NT2/D1 (cell line): ENCODE data around the gene ZNF580.

Experiments used
- DNase-seq: peaks from one replicate; pipeline ENCODE4 v3.0.0-alpha.2; 2011; ENCODE audit warnings: low read depth, low spot score
- H3K27me3 ChIP-seq: 2 replicates; pipeline ENCODE4 v1.6.0; 2011; ENCODE audit warnings: mild to moderate bottlenecking; ENCODE audit not compliant: insufficient read length, insufficient read depth
- H3K36me3 ChIP-seq: 2 replicates; pipeline ENCODE4 v1.6.1; 2011; ENCODE audit warnings: mild to moderate bottlenecking, low read length, mixed read lengths; ENCODE audit not compliant: insufficient read depth, insufficient read length
- H3K4me1 ChIP-seq: 2 replicates; pipeline ENCODE4 v1.5.1; 2011; ENCODE audit not compliant: insufficient read depth, insufficient read length
- H3K4me3 ChIP-seq: 2 replicates; pipeline ENCODE4 v1.5.1; 2011; ENCODE audit warnings: low read depth; ENCODE audit not compliant: insufficient read length
- H3K9ac ChIP-seq: 2 replicates; pipeline ENCODE4 v1.6.0; 2011; ENCODE audit warnings: low read depth; ENCODE audit not compliant: insufficient read length
- H3K9me3 ChIP-seq: 2 replicates; pipeline ENCODE4 v1.5.1; 2011; ENCODE audit warnings: mild to moderate bottlenecking, low read length; ENCODE audit not compliant: insufficient read depth
- SUZ12 ChIP-seq: IDR thresholded peaks from 2 replicates; pipeline ENCODE4 v1.6.1; 2011; ENCODE audit not compliant: insufficient read length, insufficient read depth; ENCODE audit errors: extremely low read depth
- YY1 ChIP-seq: IDR thresholded peaks from 2 replicates; pipeline ENCODE4 v1.6.1; 2011; ENCODE audit not compliant: insufficient read length, insufficient read depth
- ZNF274 ChIP-seq: IDR thresholded peaks from 2 replicates; pipeline ENCODE4 v1.6.1; 2011; ENCODE audit warnings: mild to moderate bottlenecking, low read depth, low read length

ZNF580 gene

GRCh38 chr19:55661826-55662225, 21.0 kb downstream of the ZNF580 start:
- Histone ChIP-seq H3K4me3 (no peak overlapping the region), H3K9me3 (no peaks in the 10 kb centered on the region), H3K9ac (no peak overlapping the region), H3K36me3 (peaks cover 89% of the 10 kb centered on the region), H3K4me1 (peaks cover 16% of the 10 kb centered on the region), H3K27me3 (no peaks in the 10 kb centered on the region)
- no peak for TF ChIP-seq SUZ12
- TF ChIP-seq YY1, result no peak
- no peak for TF ChIP-seq ZNF274
- no peak for DNase-seq

- H3K27me3 ChIP-seq, result no peaks in the 10 kb centered on the region
Measured at GRCh38 chr19:55663846-55664536, 23.2 kb downstream of the ZNF580 start.

GRCh38 chr19:55666343-55667005, 25.7 kb downstream of the ZNF580 start:
- Histone ChIP-seq H3K4me1 (peaks cover 11% of the 10 kb centered on the region), H3K9ac (no peak overlapping the region), H3K36me3 (peaks cover 83% of the 10 kb centered on the region), H3K4me3 (no peak overlapping the region), H3K27me3 (no peaks in the 10 kb centered on the region), H3K9me3 (no peaks in the 10 kb centered on the region)
- TF ChIP-seq YY1 (no peak), ZNF274 (no peak)
- no peak for DNase-seq

More at GRCh38 chr19:55663846-55664536, 23.2 kb downstream of the ZNF580 start:
- TF ChIP-seq ZNF274 (no peak), SUZ12 (no peak), YY1 (no peak)
- peaks cover 6% of the 10 kb centered on the region for H3K4me1 ChIP-seq
- DNase-seq, result no peak
- H3K9ac ChIP-seq, result no peak overlapping the region
- no peak overlapping the region for H3K4me3 ChIP-seq
- H3K9me3 ChIP-seq, result no peaks in the 10 kb centered on the region
- H3K36me3 ChIP-seq, result peaks cover 89% of the 10 kb centered on the region

- H3K4me3 ChIP-seq, result no peak overlapping the region
- no peaks in the 10 kb centered on the region for H3K27me3 ChIP-seq
- H3K9ac ChIP-seq, result no peak overlapping the region
- H3K9me3 ChIP-seq, result no peaks in the 10 kb centered on the region
- TF ChIP-seq ZNF274 (no peak), YY1 (no peak), SUZ12 (no peak)
- peaks cover 11% of the 10 kb centered on the region for H3K4me1 ChIP-seq
- peaks cover 78% of the 10 kb centered on the region for H3K36me3 ChIP-seq
- no peak for DNase-seq
Measured at GRCh38 chr19:55667006-55667381, 26.2 kb downstream of the ZNF580 start.

GRCh38 chr19:55667511-55667910, 26.7 kb downstream of the ZNF580 start:
- no peak for DNase-seq
- TF ChIP-seq ZNF274 (no peak), SUZ12 (no peak), YY1 (no peak)
- Histone ChIP-seq H3K4me1 (peaks cover 11% of the 10 kb centered on the region), H3K27me3 (no peaks in the 10 kb centered on the region), H3K36me3 (peaks cover 79% of the 10 kb centered on the region), H3K9ac (no peak overlapping the region), H3K4me3 (no peak overlapping the region), H3K9me3 (no peaks in the 10 kb centered on the region)

GRCh38 chr19:55667958-55668357, 27.2 kb downstream of the ZNF580 start:
- Histone ChIP-seq H3K9ac (no peak overlapping the region), H3K27me3 (no peaks in the 10 kb centered on the region), H3K9me3 (no peaks in the 10 kb centered on the region), H3K4me3 (no peak overlapping the region), H3K36me3 (peaks cover 76% of the 10 kb centered on the region), H3K4me1 (peaks cover 11% of the 10 kb centered on the region)
- TF ChIP-seq SUZ12, result no peak
- no peak for TF ChIP-seq ZNF274
- TF ChIP-seq YY1, result no peak
- no peak for DNase-seq

- H3K36me3 ChIP-seq, result peaks cover 73% of the 10 kb centered on the region
- TF ChIP-seq YY1, result no peak
- no peak for TF ChIP-seq SUZ12
- no peak for TF ChIP-seq ZNF274
Measured at GRCh38 chr19:55668603-55669348, 28.0 kb downstream of the ZNF580 start.

More at GRCh38 chr19:55668603-55669348, 28.0 kb downstream of the ZNF580 start:
- H3K4me3 ChIP-seq, result no peak overlapping the region
- H3K9me3 ChIP-seq, result no peaks in the 10 kb centered on the region
- H3K4me1 ChIP-seq, result peaks cover 11% of the 10 kb centered on the region
- DNase-seq, result no peak
- no peak overlapping the region for H3K9ac ChIP-seq
- no peaks in the 10 kb centered on the region for H3K27me3 ChIP-seq
